ENCODE measurements around the gene ACD.
A peak's percentile ranks its signal among the peaks of the same experiment; 100 is the strongest.

The ACD gene

GRCh38 chr16:67675579-67675935 lies 15.5 kb upstream of the ACD start:
- DNase-seq: no peak

- DNase-seq: no peak
Measured at GRCh38 chr16:67674851-67675578, 15.0 kb upstream of the ACD start.

GRCh38 chr16:67673712-67674580 lies 13.9 kb upstream of the ACD start:
- DNase-seq: peak; percentile 55

- DNase-seq: peak; percentile 34
Measured at GRCh38 chr16:67672739-67673662, 12.9 kb upstream of the ACD start.

- DNase-seq: no peak
Measured at GRCh38 chr16:67672306-67672705, 12.2 kb upstream of the ACD start.

- DNase-seq: no peak
Measured at GRCh38 chr16:67669499-67670101, 9.5 kb upstream of the ACD start.

- no peak for DNase-seq
Measured at GRCh38 chr16:67668495-67669157, 8.6 kb upstream of the ACD start.

GRCh38 chr16:67667817-67668494 lies 7.9 kb upstream of the ACD start:
- peak; percentile 89 for DNase-seq

- no peak for DNase-seq
Measured at GRCh38 chr16:67667453-67667816, 7.4 kb upstream of the ACD start.

GRCh38 chr16:67666559-67667452 lies 6.7 kb upstream of the ACD start, which contains the start of the genes C16orf86 and ENKD1:
TSS of gene C16orf86 (plus strand) at chr16:67666814. CDS start at chr16:67666971, 157 bp downstream.
TSS of gene ENKD1 (minus strand) at chr16:67666750. CDS start at chr16:67666442, 308 bp downstream.
- peak; percentile 50 for DNase-seq

GRCh38 chr16:67666032-67666551 lies 6.0 kb upstream of the ACD start:
- DNase-seq: no peak

GRCh38 chr16:67665598-67665997 lies 5.5 kb upstream of the ACD start:
- no peak for DNase-seq

GRCh38 chr16:67664871-67665270 lies 4.8 kb upstream of the ACD start:
- no peak for DNase-seq

- no peak for DNase-seq
Measured at GRCh38 chr16:67664258-67664657, 4.2 kb upstream of the ACD start.

GRCh38 chr16:67663877-67664222 lies 3.8 kb upstream of the ACD start:
- no peak for DNase-seq

GRCh38 chr16:67663151-67663876 lies 3.3 kb upstream of the ACD start:
- no peak for DNase-seq

- DNase-seq: no peak
Measured at GRCh38 chr16:67662653-67663010, 2.6 kb upstream of the ACD start.

- DNase-seq: no peak
Measured at GRCh38 chr16:67661886-67662652, 2.0 kb upstream of the ACD start.

Measured in GF-D8 (cell line).